DND-41 (cell line): Measurements from ENCODE around the gene NEURL1B.

Experiments
- ATAC-seq: fragments of 200-7000 bp; cut with Tn5 transposase; 3 replicates; pipeline ENCODE4 v1.9.1; 2021; ENCODE audit warnings: low read depth; ENCODE audit not compliant: insufficient read depth
- DNase-seq: peaks from one replicate; pipeline ENCODE4 v3.0.0-alpha.2; 2020
- H2AFZ ChIP-seq: 2 replicates; pipeline ENCODE4 v1.6.0; 2012; ENCODE audit warnings: low read depth, low read length
- H3K27ac ChIP-seq: 2 replicates; pipeline ENCODE4 v1.5.1; 2012; ENCODE audit warnings: low read length, inconsistent platforms
- H3K27me3 ChIP-seq: fragments of 200-600 bp; sonication (generic); 2 replicates; pipeline ENCODE4 v1.6.0; 2012; ENCODE audit warnings: low read length, mild to moderate bottlenecking, inconsistent platforms; ENCODE audit not compliant: insufficient read depth, poor library complexity
- H3K36me3 ChIP-seq: 2 replicates; pipeline ENCODE4 v1.5.1; 2012; ENCODE audit warnings: low read length, inconsistent platforms; ENCODE audit not compliant: insufficient read depth
- H3K4me1 ChIP-seq: 2 replicates; pipeline ENCODE4 v1.5.1; 2012; ENCODE audit warnings: mild to moderate bottlenecking, low read length; ENCODE audit not compliant: insufficient read depth
- H3K4me2 ChIP-seq: 2 replicates; pipeline ENCODE4 v1.6.0; 2012; ENCODE audit warnings: mild to moderate bottlenecking, moderate library complexity, low read length, inconsistent platforms; ENCODE audit not compliant: insufficient read depth
- H3K4me3 ChIP-seq, 2 experiments: fragments of 200-600 bp in 1 of 2; shearing (Covaris generic) in 1 of 2; 2 replicates each; pipeline ENCODE4 v1.5.1; 2012 to 2016; ENCODE audit warnings: inconsistent platforms in 2 of 2, low read length in 2 of 2, mild to moderate bottlenecking in 2 of 2, low read depth in 1 of 2, moderate library complexity in 1 of 2
- H3K79me2 ChIP-seq: 2 replicates; pipeline ENCODE4 v1.6.0; 2012; ENCODE audit warnings: low read length, inconsistent platforms; ENCODE audit not compliant: insufficient read depth
- H3K9ac ChIP-seq: 2 replicates; pipeline ENCODE4 v1.6.0; 2012; ENCODE audit warnings: low read depth, mild to moderate bottlenecking, inconsistent platforms, low read length, moderate library complexity
- H3K9me3 ChIP-seq: 2 replicates; pipeline ENCODE4 v1.5.1; 2012; ENCODE audit warnings: low read length, moderate library complexity, mild to moderate bottlenecking, inconsistent platforms; ENCODE audit not compliant: insufficient read depth, severe bottlenecking
- H4K20me1 ChIP-seq: 2 replicates; pipeline ENCODE4 v1.6.0; 2012; ENCODE audit warnings: low read length; ENCODE audit not compliant: insufficient read depth
- CTCF ChIP-seq: IDR thresholded peaks from 2 replicates; pipeline ENCODE4 v1.5.1; 2012; ENCODE audit warnings: borderline replicate concordance, low read length, moderate library complexity, mild to moderate bottlenecking; ENCODE audit not compliant: poor library complexity, severe bottlenecking; ENCODE audit errors: extremely low read depth
- EZH2 ChIP-seq: IDR thresholded peaks from 3 replicates; pipeline ENCODE4 v1.6.1; 2012; ENCODE audit warnings: borderline replicate concordance, low read depth, mild to moderate bottlenecking, moderate library complexity, low read length, inconsistent platforms; ENCODE audit not compliant: severe bottlenecking

The NEURL1B gene

GRCh38 chr5:172630082-172630481 lies 11.0 kb upstream of the NEURL1B start:
- H3K4me3 ChIP-seq = no peak overlapping the region
- ATAC-seq (no peak), DNase-seq (no peak)
- no peak overlapping the region for H3K27ac ChIP-seq
- no peak overlapping the region for H3K4me2 ChIP-seq
- no peaks in the 10 kb centered on the region for H3K79me2 ChIP-seq
- H3K9me3 ChIP-seq = no peaks in the 10 kb centered on the region
- H4K20me1 ChIP-seq = no peaks in the 10 kb centered on the region
- no peaks in the 10 kb centered on the region for H3K36me3 ChIP-seq
- TF ChIP-seq EZH2 = no peak
- TF ChIP-seq CTCF = no peak
- H3K9ac ChIP-seq = no peak overlapping the region
- no peaks in the 10 kb centered on the region for H3K4me1 ChIP-seq
- no peaks in the 10 kb centered on the region for H3K27me3 ChIP-seq
- no peak overlapping the region for H2AFZ ChIP-seq

- Histone ChIP-seq H3K4me1 (no peaks in the 10 kb centered on the region), H3K79me2 (no peaks in the 10 kb centered on the region), H3K27ac (no peak overlapping the region), H3K36me3 (no peaks in the 10 kb centered on the region), H3K9ac (no peak overlapping the region), H3K27me3 (no peaks in the 10 kb centered on the region), H3K9me3 (no peaks in the 10 kb centered on the region), H3K4me3 (no peak overlapping the region), H3K4me2 (no peak overlapping the region), H4K20me1 (no peaks in the 10 kb centered on the region), H2AFZ (no peak overlapping the region)
- DNase-seq (no peak), ATAC-seq (no peak)
- TF ChIP-seq EZH2 = no peak
- no peak for TF ChIP-seq CTCF
Observed at GRCh38 chr5:172630482-172630881, 10.6 kb upstream of the NEURL1B start.

- Histone ChIP-seq H3K79me2 (no peaks in the 10 kb centered on the region), H3K36me3 (no peaks in the 10 kb centered on the region), H3K9ac (no peak overlapping the region), H3K27me3 (no peaks in the 10 kb centered on the region), H3K4me2 (no peak overlapping the region), H3K27ac (no peak overlapping the region), H4K20me1 (no peaks in the 10 kb centered on the region), H3K9me3 (no peaks in the 10 kb centered on the region), H2AFZ (no peak overlapping the region), H3K4me1 (no peaks in the 10 kb centered on the region), H3K4me3 (no peak overlapping the region)
- ATAC-seq = no peak
- no peak for DNase-seq
- no peak for TF ChIP-seq EZH2
Observed at GRCh38 chr5:172630986-172631385, 10.1 kb upstream of the NEURL1B start.

- no peak overlapping the region for H3K9ac ChIP-seq
- H3K4me3 ChIP-seq = no peak overlapping the region
- no peak for TF ChIP-seq EZH2
- no peak for TF ChIP-seq CTCF
- no peak overlapping the region for H3K4me2 ChIP-seq
- H3K9me3 ChIP-seq = no peaks in the 10 kb centered on the region
- no peaks in the 10 kb centered on the region for H3K27me3 ChIP-seq
- ATAC-seq = no peak
- H3K27ac ChIP-seq = no peak overlapping the region
- no peaks in the 10 kb centered on the region for H3K36me3 ChIP-seq
- no peaks in the 10 kb centered on the region for H3K4me1 ChIP-seq
- H3K79me2 ChIP-seq = no peaks in the 10 kb centered on the region
- no peaks in the 10 kb centered on the region for H4K20me1 ChIP-seq
- H2AFZ ChIP-seq = no peak overlapping the region
- DNase-seq = no peak
Observed at GRCh38 chr5:172632346-172633092, 8.5 kb upstream of the NEURL1B start.
